Hematopoietic multipotent progenitor cell (in vitro differentiated cells): ENCODE measurements around the gene ZNF816. TPM values are rescaled to one million over a fixed set of nuclear protein-coding genes. Genes with fewer than 3 reads are reported as not detected.
"Not testable (repeated sequence)": the region's sequence is repeated elsewhere in the genome, so short reads cannot be mapped to it uniquely, and the experiment has no call there.

ENCODE experiments used
- DNase-seq, 3 donors: peaks; one replicate each; pipeline ENCODE4 v3.0.0-alpha.2; 2011 to 2015; ENCODE audit warnings: low read depth in 2 of 3, low spot score in 2 of 3
- total RNA-seq: library from RNA; depleted of rRNA; stranded (reverse); fragments of >200 nt; gene quantifications from one replicate; pipeline ENCODE4 v1.2.3, GENCODE V29; 2012

The ZNF816 gene
- 9.2 TPM for total RNA-seq

DNA sequence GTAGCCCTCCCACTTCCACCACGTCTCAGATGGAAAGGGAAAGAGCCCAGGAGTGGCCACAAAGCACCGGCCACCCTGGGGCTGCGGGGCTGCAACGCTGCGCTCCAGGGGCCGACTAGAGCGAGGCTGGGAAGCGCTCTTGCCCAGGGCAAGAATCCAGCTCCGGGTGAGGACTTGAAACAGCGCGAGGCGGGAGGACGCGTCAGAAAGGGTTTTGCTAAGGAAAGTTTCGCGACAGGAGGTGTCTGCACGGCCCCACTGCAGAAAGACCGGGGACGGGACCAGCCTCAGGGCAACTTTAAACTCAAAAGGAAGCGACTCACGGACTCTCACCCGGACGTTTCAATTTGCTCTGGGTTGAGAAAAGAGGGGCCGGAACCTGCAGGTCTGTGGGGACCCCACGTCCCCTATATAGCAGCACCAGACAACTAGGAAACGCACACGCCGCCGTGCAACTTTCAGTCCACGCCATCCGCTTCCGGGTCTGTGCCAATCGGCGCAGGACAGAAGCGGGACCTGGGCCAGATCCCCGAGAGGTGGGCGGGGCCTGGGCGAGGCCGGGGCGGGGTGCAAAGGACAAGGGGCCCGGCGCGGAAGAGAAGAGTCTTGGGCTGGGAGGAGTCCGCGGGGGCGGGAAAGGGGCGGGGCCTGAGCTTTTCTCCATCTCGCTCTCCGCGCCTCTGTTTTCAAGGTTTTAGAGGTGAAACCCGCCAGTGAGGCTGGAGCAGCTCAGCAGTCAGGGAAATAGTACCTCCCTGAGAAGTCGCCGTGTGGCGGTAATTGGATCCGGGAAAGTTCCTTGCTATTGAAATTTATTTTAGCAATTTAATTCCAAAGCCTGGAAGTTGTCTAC, at the start of gene ZNF816:
Gene ZNF816, minus strand, starts transcription at position 488 of the 853 bp plus-strand sequence. CDS start 6,792 bp downstream, outside the sequence.
- peak; percentile 92 to 99 (median 97) for DNase-seq

DNA sequence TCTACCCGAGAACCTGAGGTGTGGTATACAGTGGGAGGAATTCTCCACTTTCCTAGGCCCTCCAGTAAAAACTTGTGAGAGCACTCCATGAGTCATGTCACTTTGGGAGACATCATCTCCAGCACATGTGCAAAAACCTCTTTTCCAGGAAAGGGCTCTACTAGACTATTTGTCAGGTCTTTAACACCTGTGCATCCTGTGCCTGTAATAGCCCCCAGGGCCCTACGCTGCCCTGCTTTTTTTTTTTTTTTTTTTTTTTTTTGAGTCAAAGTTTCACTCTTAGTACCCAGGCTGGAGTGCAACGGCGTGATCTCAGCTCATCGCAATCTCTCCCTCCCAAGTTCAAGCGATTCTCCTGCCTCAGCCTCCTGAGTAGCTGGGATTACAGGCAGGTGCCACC, 49.3 kb upstream of the ZNF816 start:
- no peak for DNase-seq

DNA sequence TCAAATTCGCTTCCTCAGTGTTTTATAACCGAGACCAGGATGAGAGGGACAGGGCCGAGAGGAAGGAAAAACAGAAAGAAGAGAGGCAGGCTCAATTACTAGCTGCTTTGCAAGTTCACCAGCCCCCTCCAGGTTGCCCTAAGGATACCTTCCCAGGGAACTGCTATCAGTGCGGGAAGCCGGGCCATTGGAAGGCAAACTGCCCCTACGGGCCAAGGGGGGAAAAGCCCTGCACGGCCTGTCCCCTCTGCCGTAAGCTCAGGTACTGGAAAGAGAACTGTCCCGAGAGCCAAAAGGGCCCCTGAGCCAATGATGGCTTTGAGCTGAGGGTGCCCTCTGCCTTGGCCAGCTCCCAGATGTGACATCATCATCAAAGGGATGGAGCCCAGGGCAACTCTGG, 47.8 kb upstream of the ZNF816 start:
- DNase-seq: no peak

DNA sequence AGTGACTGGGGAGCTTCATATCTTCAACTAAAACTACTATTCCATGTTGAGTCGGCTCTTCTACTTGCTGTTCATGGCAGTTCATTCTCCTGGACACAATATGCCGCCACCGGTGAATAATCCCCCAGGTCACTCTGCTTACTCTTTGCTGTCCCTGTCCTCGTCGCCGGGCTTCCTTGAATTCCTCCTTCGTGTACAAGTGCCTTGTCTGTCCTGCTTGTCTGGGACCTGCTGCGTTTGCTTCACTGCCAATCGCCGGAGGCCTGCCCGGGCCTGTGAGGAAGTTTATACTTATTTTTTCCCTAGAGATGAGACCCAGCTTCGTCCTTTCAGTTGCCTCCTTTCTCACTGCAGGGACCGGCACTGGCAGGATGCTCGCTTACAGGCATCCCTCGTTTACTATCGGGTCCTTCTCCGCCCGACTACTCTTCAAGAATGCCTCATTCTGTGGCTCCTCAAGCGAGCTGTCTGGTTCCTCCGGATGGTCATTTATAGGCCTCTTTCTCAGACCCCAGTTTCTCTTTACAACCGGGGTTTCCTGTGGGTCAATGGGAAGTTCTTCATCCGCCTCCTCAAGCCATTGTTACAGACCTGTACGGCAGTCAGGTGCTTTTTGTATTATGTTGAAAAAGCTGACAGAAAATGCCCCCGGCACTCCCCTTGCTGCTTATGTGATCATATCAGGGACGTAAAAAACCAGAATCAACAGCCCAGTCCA, 45.5 kb upstream of the ZNF816 start:
- no peak for DNase-seq

GRCh38 chr19:53007606-53008005, 44.9 kb upstream of the ZNF816 start:
- no peak for DNase-seq

DNA sequence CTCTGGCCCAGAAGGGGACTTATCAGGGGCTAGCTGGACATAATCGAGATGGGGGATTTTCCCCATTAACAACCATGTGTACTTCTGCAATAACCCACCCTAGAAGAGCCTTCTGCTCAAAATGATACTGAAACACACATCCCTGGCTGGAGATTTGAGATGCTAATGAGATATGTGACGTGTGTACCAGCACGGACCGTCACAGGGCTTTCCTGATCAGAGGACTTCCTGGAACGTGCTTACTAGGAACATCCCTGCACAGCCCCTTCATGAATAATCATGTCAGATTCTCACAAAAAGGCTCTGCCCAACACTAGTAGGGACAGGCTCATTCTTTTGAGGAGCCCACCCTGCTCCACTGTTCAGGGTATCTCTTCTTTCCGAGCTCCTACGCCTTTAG, 44.5 kb upstream of the ZNF816 start:
- no peak for DNase-seq

GRCh38 chr19:53004242-53004641, 41.6 kb upstream of the ZNF816 start:
- DNase-seq: no peak

DNA sequence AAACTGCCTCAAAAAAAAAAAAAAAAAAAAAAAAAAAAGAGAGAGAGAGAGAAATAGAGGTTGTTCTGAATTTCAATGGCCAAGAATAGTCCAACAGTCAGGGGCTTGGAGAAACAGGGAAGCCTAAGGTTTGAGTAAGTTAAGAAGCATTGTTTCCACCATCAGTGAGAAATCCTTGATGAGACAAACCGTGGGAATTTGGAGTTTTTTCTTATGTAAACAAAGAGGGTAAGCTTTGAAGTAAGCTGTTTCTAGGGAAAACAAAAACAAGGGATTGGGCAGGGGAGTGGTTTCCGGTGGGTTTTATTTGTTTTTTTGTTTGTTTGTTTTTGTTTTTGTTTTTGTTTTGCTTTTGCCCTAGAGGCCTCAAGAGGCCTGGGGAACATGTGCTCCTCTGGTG, 39.8 kb upstream of the ZNF816 start:
- DNase-seq: no peak

DNA sequence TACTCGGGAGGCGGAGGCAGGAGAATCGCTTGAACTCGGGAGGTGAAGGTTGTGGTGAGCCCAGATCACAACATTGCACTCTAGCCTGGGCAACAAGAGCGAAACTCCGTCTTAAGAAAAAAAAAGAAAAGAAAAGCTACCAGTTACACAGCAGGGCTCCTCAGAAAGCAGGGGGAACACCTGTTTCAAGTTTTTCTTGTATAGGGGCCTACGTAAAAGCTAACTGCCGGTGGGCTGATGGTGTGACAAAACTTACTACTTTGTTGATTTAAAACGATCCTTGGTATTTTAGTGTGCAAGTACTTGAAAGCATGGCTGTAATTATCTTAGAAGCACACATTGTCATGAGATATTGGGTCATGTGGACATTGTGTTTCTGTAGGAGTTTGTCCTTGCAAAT, 35.3 kb upstream of the ZNF816 start:
- DNase-seq: no peak

GRCh38 chr19:52995711-52996110, 33.0 kb upstream of the ZNF816 start:
- DNase-seq: no peak

- DNase-seq: peak; percentile 34 to 91 (median 81)
Measured at GRCh38 chr19:52993342-52994178, 30.9 kb upstream of the ZNF816 start.

- DNase-seq: peak in 1 of 3 donors; percentile 4
Measured at GRCh38 chr19:52992109-52993004, 29.7 kb upstream of the ZNF816 start.

- no peak for DNase-seq
Measured at GRCh38 chr19:52991484-52991883, 28.8 kb upstream of the ZNF816 start.

GRCh38 chr19:52990759-52991418, 28.2 kb upstream of the ZNF816 start:
- DNase-seq: no peak

DNA sequence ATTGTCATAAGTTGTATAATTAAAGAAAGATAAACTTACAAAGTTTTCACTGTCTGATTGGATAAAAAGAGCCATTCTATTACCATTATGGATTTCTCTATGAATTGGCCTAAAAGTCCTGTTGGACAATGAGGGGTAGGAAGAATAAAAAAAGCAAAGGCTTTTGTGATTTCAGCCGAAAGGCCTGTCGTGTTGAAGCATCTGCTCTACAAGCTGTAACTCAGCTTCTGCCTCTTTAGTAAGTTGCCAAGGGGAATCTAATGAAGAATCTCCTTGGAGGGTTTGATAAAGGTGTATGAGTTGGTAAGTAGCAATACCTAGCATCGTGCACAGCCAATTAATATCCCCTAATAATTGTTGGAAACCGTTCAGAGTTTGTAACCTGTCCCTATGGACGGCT, 25.8 kb upstream of the ZNF816 start:
- DNase-seq: no peak

DNA sequence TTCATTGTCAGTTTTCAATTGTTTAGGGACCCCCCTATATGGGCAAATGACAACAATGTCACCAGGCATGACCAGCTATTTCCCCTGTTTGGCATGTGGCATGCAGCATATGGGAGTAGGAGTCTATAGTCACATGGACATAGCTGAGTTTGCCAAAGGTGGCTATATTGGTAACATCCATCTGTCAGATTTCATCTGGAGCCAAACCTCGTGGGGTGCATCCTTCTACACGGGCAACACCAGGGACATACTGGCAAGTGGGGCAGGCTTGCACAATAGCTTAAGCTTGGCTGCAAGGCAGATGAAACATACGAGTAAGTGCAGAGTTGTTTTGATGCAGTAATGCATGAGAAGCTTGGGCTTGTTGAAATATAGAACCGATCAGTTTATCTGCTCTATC, 24.5 kb upstream of the ZNF816 start:
- no peak for DNase-seq

- DNase-seq: not testable (repeated sequence)
Measured at GRCh38 chr19:52983167-52983566, 20.5 kb upstream of the ZNF816 start.

DNA sequence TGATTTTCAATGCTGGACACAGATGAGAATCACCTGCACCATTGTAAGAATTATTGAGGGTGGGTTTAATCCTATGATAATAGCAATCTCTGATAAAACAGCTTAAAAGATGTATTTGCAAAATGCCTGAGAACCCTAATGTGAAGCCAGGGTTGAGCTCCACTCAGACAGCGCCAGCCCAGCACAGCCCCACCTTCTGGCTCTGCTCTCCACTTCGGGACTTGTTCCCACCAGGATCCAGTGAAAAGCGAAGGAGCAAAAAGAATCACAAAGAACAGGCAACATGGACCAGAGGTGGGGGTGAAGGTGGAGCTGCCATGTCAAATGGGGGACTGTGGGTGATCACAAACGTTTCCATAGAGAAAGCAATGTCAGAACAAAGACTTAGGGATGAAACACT, 18.6 kb upstream of the ZNF816 start:
- no peak for DNase-seq

DNA sequence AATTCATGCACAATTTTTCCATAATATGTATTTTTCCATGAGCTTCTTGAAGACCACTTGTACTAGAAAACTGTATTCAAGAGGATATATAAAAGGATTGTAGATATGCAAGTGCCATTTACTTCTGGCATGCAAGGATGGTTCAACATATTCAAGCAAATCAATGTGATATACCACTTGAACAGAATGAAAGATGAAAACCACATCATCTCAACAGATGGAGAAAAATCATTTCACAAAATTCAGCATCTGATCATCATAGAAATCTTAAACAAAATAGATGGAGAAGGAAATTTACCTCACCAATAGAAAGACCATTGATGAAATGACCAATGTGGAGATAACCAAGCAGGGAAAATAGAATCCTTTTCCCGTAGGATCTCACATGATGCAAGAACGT, 5.1 kb upstream of the ZNF816 start:
- no peak for DNase-seq

DNA sequence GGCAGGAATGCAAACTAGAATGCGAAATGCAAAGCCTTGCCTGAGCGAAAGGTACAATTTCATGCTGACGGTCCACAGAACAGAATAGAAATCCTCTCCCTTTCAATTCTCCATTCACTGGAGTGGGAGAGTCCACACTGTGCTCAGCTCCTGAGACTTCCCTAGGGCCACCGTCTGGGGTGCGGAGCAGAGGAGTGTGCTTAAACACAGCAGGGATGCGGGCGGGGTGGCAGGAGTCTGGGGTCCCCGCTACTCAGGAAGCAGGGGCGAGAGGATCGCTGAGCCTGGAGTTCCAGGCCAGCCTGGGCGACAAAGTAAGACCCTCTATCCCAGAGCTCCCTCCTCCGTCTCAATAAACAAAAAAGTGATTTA, 552 bp upstream of the ZNF816 start:
- peak in 2 of 3 donors; percentile 33 to 41 for DNase-seq
